T-helper 1 cell treated with Interleukin-12 subunit alpha and Interleukin-12 subunit beta and Interleukin-4 antibody, amounts not matched to agents 30 μg/mL and 1 μg/mL, for 36 hours (primary cell): ENCODE measurements around the gene ARSK.

Experiments
- H3K27ac Mint-ChIP-seq: one replicate; pipeline ENCODE4 v1.8.0; 2021; ENCODE audit warnings: mild to moderate bottlenecking, mixed read lengths
- H3K27me3 Mint-ChIP-seq: one replicate; pipeline ENCODE4 v1.8.0; 2021; ENCODE audit warnings: low read depth, mixed read lengths
- H3K36me3 Mint-ChIP-seq: one replicate; pipeline ENCODE4 v1.8.0; 2021; ENCODE audit warnings: low read depth, mixed read lengths
- H3K4me1 Mint-ChIP-seq: one replicate; pipeline ENCODE4 v1.8.0; 2021; ENCODE audit warnings: low read depth, mixed read lengths
- H3K4me3 Mint-ChIP-seq: one replicate; pipeline ENCODE4 v1.8.0; 2021; ENCODE audit warnings: mild to moderate bottlenecking, moderate library complexity, mixed read lengths
- H3K9me3 Mint-ChIP-seq: one replicate; pipeline ENCODE4 v1.8.0; 2021; ENCODE audit warnings: mixed read lengths

Gene ARSK

DNA sequence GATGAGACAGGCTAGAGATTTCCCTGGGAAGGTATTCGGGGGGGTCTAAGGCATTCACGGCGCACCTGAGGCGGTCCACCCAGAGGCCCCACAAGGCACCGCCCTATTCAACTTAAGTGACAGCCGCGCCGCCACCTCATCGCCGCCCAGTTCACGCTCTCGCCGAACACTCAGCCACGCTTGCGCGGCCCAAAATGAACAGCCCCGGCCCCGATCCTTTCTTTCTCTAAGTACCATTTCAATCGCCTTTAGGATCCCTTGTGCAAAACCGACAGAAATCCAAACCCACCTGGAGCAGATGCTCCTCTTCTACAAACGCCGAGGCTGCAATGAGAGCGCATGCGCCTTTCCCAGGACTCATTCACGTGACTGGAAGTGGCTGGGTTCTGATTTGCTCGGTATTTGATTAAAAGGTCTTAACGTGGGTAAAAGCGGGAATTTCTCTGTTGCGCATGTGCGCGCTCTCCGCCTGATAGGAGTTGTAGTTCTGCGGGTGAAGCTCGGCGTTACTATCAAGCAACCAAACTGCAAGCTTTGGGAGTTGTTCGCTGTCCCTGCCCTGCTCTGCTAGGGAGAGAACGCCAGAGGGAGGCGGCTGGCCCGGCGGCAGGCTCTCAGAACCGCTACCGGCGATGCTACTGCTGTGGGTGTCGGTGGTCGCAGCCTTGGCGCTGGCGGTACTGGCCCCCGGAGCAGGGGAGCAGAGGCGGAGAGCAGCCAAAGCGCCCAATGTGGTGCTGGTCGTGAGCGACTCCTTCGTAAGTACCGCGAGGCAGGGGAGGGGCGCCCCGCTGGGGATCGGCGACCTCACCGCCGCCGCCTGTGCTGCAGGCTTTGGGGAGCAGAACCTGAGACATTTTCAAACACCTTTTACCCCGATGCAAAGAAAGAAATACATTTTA, at the start of gene ARSK, which contains the start of gene SKIC3:
Gene ARSK (plus strand): TSS at position 455 of the 902 bp plus-strand sequence. CDS start 178 bp downstream, at position 633.
Gene SKIC3 (minus strand): TSS at position 331 of the 902 bp plus-strand sequence. CDS start 7,827 bp downstream, outside the sequence.
- peak within 1 kb of the TSS; percentile 95 for H3K27ac Mint-ChIP-seq
- H3K27me3 Mint-ChIP-seq: no peaks in the 10 kb centered on the region
- peaks cover 36% of the 10 kb centered on the region for H3K4me1 Mint-ChIP-seq
- peaks cover 13% of the 10 kb centered on the region for H3K36me3 Mint-ChIP-seq
- peak within 1 kb of the TSS; percentile 98 for H3K4me3 Mint-ChIP-seq
- H3K9me3 Mint-ChIP-seq: no peaks in the 10 kb centered on the region

DNA sequence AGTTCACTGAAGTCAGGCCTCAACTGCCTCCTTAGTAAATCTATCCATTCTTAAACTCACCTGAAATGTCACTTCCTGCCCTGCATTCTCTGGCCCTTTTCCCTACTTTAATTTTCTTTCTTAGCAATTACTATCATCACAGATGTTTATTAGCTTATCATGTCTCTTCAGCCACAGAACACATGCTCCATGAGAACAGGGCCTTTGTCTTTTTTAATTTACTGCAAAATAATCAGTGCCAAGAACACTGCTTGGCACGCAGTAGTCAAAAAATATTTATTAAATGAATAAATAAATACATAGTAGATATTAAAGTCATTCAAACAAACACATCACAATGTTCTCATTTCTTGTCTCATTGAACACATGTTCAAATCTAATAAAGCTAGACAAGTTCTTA, 46.4 kb upstream of the ARSK start:
- no peaks in the 10 kb centered on the region for H3K4me1 Mint-ChIP-seq
- no peaks in the 10 kb centered on the region for H3K9me3 Mint-ChIP-seq
- H3K4me3 Mint-ChIP-seq: no peak overlapping the region
- H3K27me3 Mint-ChIP-seq: no peaks in the 10 kb centered on the region
- H3K27ac Mint-ChIP-seq: no peak overlapping the region
- peaks cover 37% of the 10 kb centered on the region for H3K36me3 Mint-ChIP-seq

DNA sequence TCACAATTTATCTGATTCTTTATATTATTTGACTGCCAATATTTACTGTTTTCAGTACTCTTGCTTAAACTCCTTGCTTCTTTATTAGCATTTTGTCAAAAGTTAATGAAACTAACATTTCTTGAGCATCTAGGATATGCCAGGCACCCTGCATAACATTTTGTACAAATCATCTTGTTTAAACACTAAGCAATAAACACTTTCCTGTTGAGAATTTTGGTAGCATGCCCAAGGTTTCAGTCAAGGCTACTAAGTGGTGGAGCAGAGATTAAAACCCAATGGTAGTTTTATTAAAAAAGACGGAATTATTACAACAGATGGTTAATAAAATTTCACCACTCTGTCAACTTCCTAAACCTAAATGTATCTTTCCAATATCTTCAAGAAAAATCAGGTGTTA, 43.3 kb upstream of the ARSK start:
- no peaks in the 10 kb centered on the region for H3K4me1 Mint-ChIP-seq
- no peaks in the 10 kb centered on the region for H3K9me3 Mint-ChIP-seq
- H3K27me3 Mint-ChIP-seq: no peaks in the 10 kb centered on the region
- no peak overlapping the region for H3K4me3 Mint-ChIP-seq
- H3K27ac Mint-ChIP-seq: no peak overlapping the region
- peaks cover 40% of the 10 kb centered on the region for H3K36me3 Mint-ChIP-seq

DNA sequence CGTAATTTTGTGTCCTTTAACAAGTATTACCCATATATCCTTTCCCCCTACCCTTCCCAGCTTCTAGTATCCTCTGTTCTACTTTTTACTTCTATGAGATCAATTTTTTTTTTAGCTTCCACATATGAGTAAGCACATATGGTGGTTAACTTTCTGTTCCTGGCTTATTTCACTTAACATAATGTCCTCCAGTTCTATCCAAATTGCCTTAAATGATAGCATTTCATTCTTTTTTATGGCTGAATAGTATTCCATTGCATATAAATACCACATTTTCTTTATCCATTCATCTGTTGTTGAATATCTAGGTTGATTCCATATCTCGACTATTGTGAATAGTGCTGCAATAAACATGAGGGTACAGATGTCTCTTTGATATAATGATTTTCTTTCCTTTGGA, 36.5 kb upstream of the ARSK start:
- H3K9me3 Mint-ChIP-seq: no peaks in the 10 kb centered on the region
- no peaks in the 10 kb centered on the region for H3K4me1 Mint-ChIP-seq
- no peak overlapping the region for H3K4me3 Mint-ChIP-seq
- H3K27me3 Mint-ChIP-seq: no peaks in the 10 kb centered on the region
- no peak overlapping the region for H3K27ac Mint-ChIP-seq
- peaks cover 34% of the 10 kb centered on the region for H3K36me3 Mint-ChIP-seq

DNA sequence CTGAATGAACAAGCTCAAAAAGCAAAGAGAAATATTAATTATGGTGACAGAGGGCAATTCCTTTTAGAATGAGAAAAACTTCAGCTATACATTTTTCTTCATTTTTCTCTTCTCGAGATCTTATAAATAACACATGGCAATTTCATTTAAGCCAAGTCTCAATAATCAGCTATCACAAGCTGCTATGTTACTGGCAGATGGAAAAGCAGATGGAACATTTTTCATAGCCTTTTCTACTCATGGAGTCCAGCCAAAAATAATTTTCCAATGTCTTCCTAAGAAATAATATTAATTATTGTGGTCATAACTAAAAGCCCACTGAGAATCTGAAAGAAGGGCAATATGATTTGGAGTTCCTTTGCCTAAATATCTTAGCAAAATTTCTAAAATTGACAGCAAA, 35.8 kb upstream of the ARSK start:
- H3K36me3 Mint-ChIP-seq: peaks cover 34% of the 10 kb centered on the region
- no peaks in the 10 kb centered on the region for H3K27me3 Mint-ChIP-seq
- no peaks in the 10 kb centered on the region for H3K4me1 Mint-ChIP-seq
- H3K9me3 Mint-ChIP-seq: no peaks in the 10 kb centered on the region
- H3K4me3 Mint-ChIP-seq: no peak overlapping the region
- H3K27ac Mint-ChIP-seq: no peak overlapping the region

DNA sequence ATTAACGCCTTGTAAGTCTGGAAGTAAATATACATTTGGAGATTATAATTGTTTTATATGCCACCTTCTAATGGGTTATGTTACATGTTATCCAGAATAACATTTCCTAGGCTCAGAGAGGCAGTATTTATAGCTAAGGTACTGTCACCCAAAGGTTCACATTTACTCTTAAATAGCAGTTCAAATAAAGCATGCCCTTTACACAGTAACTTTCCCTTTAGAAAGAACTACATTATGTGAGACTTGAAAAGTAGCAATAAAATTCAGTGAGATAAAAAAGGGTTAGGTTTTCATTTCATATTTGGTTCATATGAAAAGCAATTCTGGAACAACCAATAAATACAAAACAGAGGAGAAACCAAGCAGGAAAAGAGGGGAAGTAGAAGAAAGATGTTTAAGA, 35.2 kb upstream of the ARSK start:
- Mint-ChIP-seq H3K27me3 (no peaks in the 10 kb centered on the region), H3K36me3 (peaks cover 37% of the 10 kb centered on the region), H3K4me1 (no peaks in the 10 kb centered on the region), H3K4me3 (no peak overlapping the region), H3K9me3 (no peaks in the 10 kb centered on the region), H3K27ac (no peak overlapping the region)

DNA sequence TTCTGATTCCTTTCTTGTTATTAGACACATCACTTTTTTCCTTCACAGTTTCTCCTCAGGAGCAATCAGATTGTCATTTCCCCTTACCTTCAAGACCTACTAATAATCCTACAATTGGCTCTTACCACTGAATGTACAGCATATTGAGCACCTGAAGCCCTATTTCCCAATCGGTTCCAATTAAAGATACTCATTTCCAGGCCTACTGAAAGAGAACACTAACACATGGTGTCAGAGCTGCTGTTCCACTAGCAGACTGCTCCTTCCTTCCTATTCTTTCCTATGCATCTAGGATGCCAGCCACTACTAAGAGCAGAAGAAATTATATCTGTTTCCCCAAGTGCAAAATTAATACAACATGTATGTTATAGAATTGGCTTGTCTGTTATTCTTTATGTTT, 34.7 kb upstream of the ARSK start:
- H3K4me3 Mint-ChIP-seq: no peak overlapping the region
- H3K4me1 Mint-ChIP-seq: no peaks in the 10 kb centered on the region
- no peaks in the 10 kb centered on the region for H3K27me3 Mint-ChIP-seq
- H3K27ac Mint-ChIP-seq: no peak overlapping the region
- peaks cover 33% of the 10 kb centered on the region for H3K36me3 Mint-ChIP-seq
- no peaks in the 10 kb centered on the region for H3K9me3 Mint-ChIP-seq

GRCh38 chr5:95524423-95524822, 30.5 kb upstream of the ARSK start:
- no peak overlapping the region for H3K27ac Mint-ChIP-seq

GRCh38 chr5:95526871-95527270, 28.0 kb upstream of the ARSK start:
- peaks cover 2% of the 10 kb centered on the region for H3K4me1 Mint-ChIP-seq
- H3K27ac Mint-ChIP-seq: no peak overlapping the region
- H3K27me3 Mint-ChIP-seq: no peaks in the 10 kb centered on the region
- H3K36me3 Mint-ChIP-seq: peaks cover 40% of the 10 kb centered on the region
- no peaks in the 10 kb centered on the region for H3K9me3 Mint-ChIP-seq
- no peak overlapping the region for H3K4me3 Mint-ChIP-seq

More at GRCh38 chr5:95524423-95524822, 30.5 kb upstream of the ARSK start:
- no peaks in the 10 kb centered on the region for H3K9me3 Mint-ChIP-seq
- no peak overlapping the region for H3K4me3 Mint-ChIP-seq
- H3K4me1 Mint-ChIP-seq: peaks cover 2% of the 10 kb centered on the region
- H3K36me3 Mint-ChIP-seq: peaks cover 46% of the 10 kb centered on the region
- H3K27me3 Mint-ChIP-seq: no peaks in the 10 kb centered on the region

GRCh38 chr5:95528565-95528964, 26.3 kb upstream of the ARSK start:
- Mint-ChIP-seq H3K4me3 (no peak overlapping the region), H3K36me3 (peaks cover 41% of the 10 kb centered on the region), H3K27ac (no peak overlapping the region), H3K27me3 (no peaks in the 10 kb centered on the region), H3K9me3 (no peaks in the 10 kb centered on the region), H3K4me1 (peaks cover 5% of the 10 kb centered on the region)

- Mint-ChIP-seq H3K9me3 (no peaks in the 10 kb centered on the region), H3K36me3 (peaks cover 50% of the 10 kb centered on the region), H3K27ac (no peak overlapping the region), H3K27me3 (no peaks in the 10 kb centered on the region), H3K4me3 (no peak overlapping the region), H3K4me1 (peaks cover 5% of the 10 kb centered on the region)
These were observed 24.5 kb upstream of the ARSK start for GRCh38 chr5:95530416-95530815.

- no peak overlapping the region for H3K4me3 Mint-ChIP-seq
- no peaks in the 10 kb centered on the region for H3K9me3 Mint-ChIP-seq
- peaks cover 5% of the 10 kb centered on the region for H3K4me1 Mint-ChIP-seq
- peaks cover 43% of the 10 kb centered on the region for H3K36me3 Mint-ChIP-seq
- no peak overlapping the region for H3K27ac Mint-ChIP-seq
- no peaks in the 10 kb centered on the region for H3K27me3 Mint-ChIP-seq
These were observed 23.4 kb upstream of the ARSK start for GRCh38 chr5:95531491-95531890.

- no peaks in the 10 kb centered on the region for H3K9me3 Mint-ChIP-seq
These were observed 22.5 kb upstream of the ARSK start for GRCh38 chr5:95532415-95532814.

GRCh38 chr5:95533106-95533505, 21.8 kb upstream of the ARSK start:
- Mint-ChIP-seq H3K9me3 (no peaks in the 10 kb centered on the region), H3K27ac (no peak overlapping the region), H3K4me3 (no peak overlapping the region), H3K27me3 (no peaks in the 10 kb centered on the region), H3K4me1 (peaks cover 5% of the 10 kb centered on the region), H3K36me3 (peaks cover 39% of the 10 kb centered on the region)

More at GRCh38 chr5:95532415-95532814, 22.5 kb upstream of the ARSK start:
- H3K27ac Mint-ChIP-seq: no peak overlapping the region
- H3K4me1 Mint-ChIP-seq: peaks cover 5% of the 10 kb centered on the region
- no peaks in the 10 kb centered on the region for H3K27me3 Mint-ChIP-seq
- H3K36me3 Mint-ChIP-seq: peaks cover 41% of the 10 kb centered on the region
- no peak overlapping the region for H3K4me3 Mint-ChIP-seq

DNA sequence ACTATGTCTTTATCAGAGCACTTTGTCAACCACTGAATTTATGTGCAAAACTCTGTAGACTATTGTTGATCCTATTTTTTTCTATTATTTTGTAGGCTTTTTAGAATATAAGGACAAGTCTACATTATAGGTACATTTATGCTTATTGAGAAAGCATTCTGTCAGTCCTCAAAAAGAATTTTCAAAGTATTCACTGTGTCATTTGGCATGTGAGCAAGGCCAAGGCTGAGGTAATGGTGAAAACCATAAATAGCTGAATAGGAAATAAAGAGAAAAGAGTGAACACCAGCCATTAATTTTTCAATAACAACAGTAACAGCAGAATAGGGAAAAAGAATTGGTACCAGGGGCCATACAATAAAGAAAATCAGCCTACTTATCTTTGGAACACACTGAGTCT, 21.1 kb upstream of the ARSK start:
- H3K4me3 Mint-ChIP-seq: no peak overlapping the region
- H3K36me3 Mint-ChIP-seq: peaks cover 35% of the 10 kb centered on the region
- H3K4me1 Mint-ChIP-seq: peaks cover 5% of the 10 kb centered on the region
- H3K9me3 Mint-ChIP-seq: no peaks in the 10 kb centered on the region
- H3K27ac Mint-ChIP-seq: no peak overlapping the region
- no peaks in the 10 kb centered on the region for H3K27me3 Mint-ChIP-seq
